ENCODE data around the gene CFAP43.

- TF ChIP-seq POLR2AphosphoS5 (IDR thresholded peaks at IDR 0.05; ENCODE audit: low read depth) = no peak
- no peak for TF ChIP-seq STAT1 (IDR thresholded peaks at IDR 0.05; ENCODE audit: unreplicated experiment)
- no peak for TF ChIP-seq CTCF (conservative IDR thresholded peaks at IDR 0.05; ENCODE audit: low read depth in 2 of 2)
- no peak for TF ChIP-seq CREB1 (CRISPR knock-in tag; IDR thresholded peaks at IDR 0.05; ENCODE audit: low read depth)
- TF ChIP-seq ETS1 (IDR thresholded peaks at IDR 0.05) = no peak
- no peak for TF ChIP-seq ZNF114 (CRISPR knock-in tag; IDR thresholded peaks at IDR 0.05)
- no peak for TF ChIP-seq ZNF331 (CRISPR knock-in tag; IDR thresholded peaks at IDR 0.05; ENCODE audit: low read depth)
- no peak for TF ChIP-seq EZH2phosphoT487 (IDR thresholded peaks at IDR 0.05; ENCODE audit: unreplicated experiment)
- TF ChIP-seq EZH2 (IDR thresholded peaks at IDR 0.05; ENCODE audit: low read depth, unreplicated experiment) = no peak
- no peak for TF ChIP-seq REST (IDR thresholded peaks at IDR 0.05; ENCODE audit: unreplicated experiment)
- no peak for TF ChIP-seq JUNB (IDR thresholded peaks at IDR 0.05; ENCODE audit: unreplicated experiment)
- TF ChIP-seq, protein P1, sequence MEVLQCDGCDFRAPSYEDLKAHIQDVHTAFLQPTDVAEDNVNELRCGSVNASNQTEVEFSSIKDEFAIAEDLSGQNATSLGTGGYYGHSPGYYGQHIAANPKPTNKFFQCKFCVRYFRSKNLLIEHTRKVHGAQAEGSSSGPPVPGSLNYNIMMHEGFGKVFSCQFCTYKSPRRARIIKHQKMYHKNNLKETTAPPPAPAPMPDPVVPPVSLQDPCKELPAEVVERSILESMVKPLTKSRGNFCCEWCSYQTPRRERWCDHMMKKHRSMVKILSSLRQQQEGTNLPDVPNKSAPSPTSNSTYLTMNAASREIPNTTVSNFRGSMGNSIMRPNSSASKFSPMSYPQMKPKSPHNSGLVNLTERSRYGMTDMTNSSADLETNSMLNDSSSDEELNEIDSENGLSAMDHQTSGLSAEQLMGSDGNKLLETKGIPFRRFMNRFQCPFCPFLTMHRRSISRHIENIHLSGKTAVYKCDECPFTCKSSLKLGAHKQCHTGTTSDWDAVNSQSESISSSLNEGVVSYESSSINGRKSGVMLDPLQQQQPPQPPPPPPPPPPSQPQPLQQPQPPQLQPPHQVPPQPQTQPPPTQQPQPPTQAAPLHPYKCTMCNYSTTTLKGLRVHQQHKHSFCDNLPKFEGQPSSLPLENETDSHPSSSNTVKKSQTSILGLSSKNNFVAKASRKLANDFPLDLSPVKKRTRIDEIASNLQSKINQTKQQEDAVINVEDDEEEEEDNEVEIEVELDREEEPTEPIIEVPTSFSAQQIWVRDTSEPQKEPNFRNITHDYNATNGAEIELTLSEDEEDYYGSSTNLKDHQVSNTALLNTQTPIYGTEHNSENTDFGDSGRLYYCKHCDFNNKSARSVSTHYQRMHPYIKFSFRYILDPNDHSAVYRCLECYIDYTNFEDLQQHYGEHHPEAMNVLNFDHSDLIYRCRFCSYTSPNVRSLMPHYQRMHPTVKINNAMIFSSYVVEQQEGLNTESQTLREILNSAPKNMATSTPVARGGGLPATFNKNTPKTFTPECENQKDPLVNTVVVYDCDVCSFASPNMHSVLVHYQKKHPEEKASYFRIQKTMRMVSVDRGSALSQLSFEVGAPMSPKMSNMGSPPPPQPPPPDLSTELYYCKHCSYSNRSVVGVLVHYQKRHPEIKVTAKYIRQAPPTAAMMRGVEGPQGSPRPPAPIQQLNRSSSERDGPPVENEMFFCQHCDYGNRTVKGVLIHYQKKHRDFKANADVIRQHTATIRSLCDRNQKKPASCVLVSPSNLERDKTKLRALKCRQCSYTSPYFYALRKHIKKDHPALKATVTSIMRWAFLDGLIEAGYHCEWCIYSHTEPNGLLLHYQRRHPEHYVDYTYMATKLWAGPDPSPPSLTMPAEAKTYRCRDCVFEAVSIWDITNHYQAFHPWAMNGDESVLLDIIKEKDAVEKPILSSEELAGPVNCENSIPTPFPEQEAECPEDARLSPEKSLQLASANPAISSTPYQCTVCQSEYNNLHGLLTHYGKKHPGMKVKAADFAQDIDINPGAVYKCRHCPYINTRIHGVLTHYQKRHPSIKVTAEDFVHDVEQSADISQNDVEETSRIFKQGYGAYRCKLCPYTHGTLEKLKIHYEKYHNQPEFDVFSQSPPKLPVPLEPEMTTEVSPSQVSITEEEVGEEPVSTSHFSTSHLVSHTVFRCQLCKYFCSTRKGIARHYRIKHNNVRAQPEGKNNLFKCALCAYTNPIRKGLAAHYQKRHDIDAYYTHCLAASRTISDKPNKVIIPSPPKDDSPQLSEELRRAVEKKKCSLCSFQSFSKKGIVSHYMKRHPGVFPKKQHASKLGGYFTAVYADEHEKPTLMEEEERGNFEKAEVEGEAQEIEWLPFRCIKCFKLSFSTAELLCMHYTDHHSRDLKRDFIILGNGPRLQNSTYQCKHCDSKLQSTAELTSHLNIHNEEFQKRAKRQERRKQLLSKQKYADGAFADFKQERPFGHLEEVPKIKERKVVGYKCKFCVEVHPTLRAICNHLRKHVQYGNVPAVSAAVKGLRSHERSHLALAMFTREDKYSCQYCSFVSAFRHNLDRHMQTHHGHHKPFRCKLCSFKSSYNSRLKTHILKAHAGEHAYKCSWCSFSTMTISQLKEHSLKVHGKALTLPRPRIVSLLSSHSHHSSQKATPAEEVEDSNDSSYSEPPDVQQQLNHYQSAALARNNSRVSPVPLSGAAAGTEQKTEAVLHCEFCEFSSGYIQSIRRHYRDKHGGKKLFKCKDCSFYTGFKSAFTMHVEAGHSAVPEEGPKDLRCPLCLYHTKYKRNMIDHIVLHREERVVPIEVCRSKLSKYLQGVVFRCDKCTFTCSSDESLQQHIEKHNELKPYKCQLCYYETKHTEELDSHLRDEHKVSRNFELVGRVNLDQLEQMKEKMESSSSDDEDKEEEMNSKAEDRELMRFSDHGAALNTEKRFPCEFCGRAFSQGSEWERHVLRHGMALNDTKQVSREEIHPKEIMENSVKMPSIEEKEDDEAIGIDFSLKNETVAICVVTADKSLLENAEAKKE (CRISPR knock-in tag; IDR thresholded peaks at IDR 0.05) = no peak
These were observed 28.6 kb upstream of the CFAP43 start for GRCh38 chr10:104260775-104261115.

All from GM23338 (cell line).